SU-DHL-6 (cell line): Measurements from ENCODE around the gene WDR48.

Source experiments
- H2AFZ ChIP-seq: fragments of 200-600 bp; sonication (generic); 2 replicates; pipeline ENCODE4 v1.6.1; 2014; ENCODE audit warnings: low read depth, mild to moderate bottlenecking, moderate library complexity, mixed read lengths, antibody characterized with exemption, low read length; ENCODE audit not compliant: severe bottlenecking
- H3F3A ChIP-seq: fragments of 200-600 bp; shearing (Covaris generic); 2 replicates; pipeline ENCODE4 v1.6.0; 2016; ENCODE audit warnings: antibody characterized with exemption, mild to moderate bottlenecking; ENCODE audit not compliant: insufficient read depth
- H3K27ac ChIP-seq: fragments of 200-600 bp; sonication (generic); 2 replicates; pipeline ENCODE4 v1.5.1; 2016; ENCODE audit warnings: low read depth, mild to moderate bottlenecking, low read length, moderate library complexity, mixed read lengths
- H3K27me3 ChIP-seq: fragments of 200-600 bp; sonication (generic), shearing (Covaris generic); 2 replicates; pipeline ENCODE4 v1.6.0; 2014; ENCODE audit warnings: mild to moderate bottlenecking, low read length
- H3K36me3 ChIP-seq: fragments of 200-600 bp; sonication (generic); 2 replicates; pipeline ENCODE4 v1.6.1; 2014; ENCODE audit warnings: mild to moderate bottlenecking, low read length, mixed read lengths
- H3K4me2 ChIP-seq: fragments of 300-600, 200-600 bp; shearing (Covaris generic), sonication (generic); 2 replicates; pipeline ENCODE4 v1.6.0; 2014; ENCODE audit warnings: low read length, low read depth, mild to moderate bottlenecking; ENCODE audit not compliant: poor library complexity, severe bottlenecking
- H3K4me3 ChIP-seq: fragments of 200-600 bp; sonication (generic); 2 replicates; pipeline ENCODE4 v1.5.1; 2014; ENCODE audit warnings: antibody characterized with exemption, low read length, mild to moderate bottlenecking, mixed read lengths; ENCODE audit not compliant: insufficient read depth, poor library complexity, severe bottlenecking
- H3K79me2 ChIP-seq: fragments of 200-600 bp; sonication (generic); 2 replicates; pipeline ENCODE4 v1.6.1; 2014; ENCODE audit warnings: mild to moderate bottlenecking, low read length, moderate library complexity; ENCODE audit not compliant: insufficient read depth
- H3K9ac ChIP-seq: fragments of 200-600 bp; sonication (generic); 2 replicates; pipeline ENCODE4 v1.7.0; 2014; ENCODE audit warnings: mild to moderate bottlenecking, low read length
- H3K9me2 ChIP-seq: fragments of 200-600 bp; sonication (generic); replicated peaks from 2 replicates; pipeline ENCODE4 v1.6.1; 2014; ENCODE audit warnings: low read length; ENCODE audit not compliant: insufficient read depth
- H3K9me3 ChIP-seq: fragments of 200-600 bp; sonication (generic); 2 replicates; pipeline ENCODE4 v1.6.1; 2014; ENCODE audit warnings: low read length, mixed read lengths; ENCODE audit not compliant: insufficient read depth
- H4K20me1 ChIP-seq: fragments of 200-600 bp; sonication (generic); 2 replicates; pipeline ENCODE4 v1.6.1; 2014; ENCODE audit warnings: low read depth, mild to moderate bottlenecking, antibody characterized with exemption, low read length, moderate library complexity, mixed read lengths
- CTCF ChIP-seq: fragments of 200-600 bp; sonication (generic); IDR thresholded peaks from one replicate; pipeline ENCODE4 v1.5.1; 2017; ENCODE audit warnings: antibody characterized with exemption, mild to moderate bottlenecking, low read length, moderate library complexity; ENCODE audit not compliant: insufficient read depth, poor library complexity, severe bottlenecking
- EZH2phosphoT487 ChIP-seq: fragments of 200-600 bp; sonication (generic), shearing (Covaris generic); conservative IDR thresholded peaks from 2 replicates; pipeline ENCODE4 v1.6.1; 2018; ENCODE audit warnings: mild to moderate bottlenecking, antibody characterized with exemption, low read length, moderate library complexity, mixed read lengths

The WDR48 gene

GRCh38 chr3:39099738-39100499 is 48.1 kb downstream of the WDR48 start:
- Histone ChIP-seq H3K9me2 (no peaks in the 10 kb centered on the region), H3K4me3 (no peak overlapping the region), H4K20me1 (no peaks in the 10 kb centered on the region), H3F3A (no peaks in the 10 kb centered on the region), H3K9ac (no peak overlapping the region), H3K79me2 (no peaks in the 10 kb centered on the region), H3K4me2 (no peak overlapping the region), H2AFZ (no peak overlapping the region), H3K27ac (no peak overlapping the region), H3K36me3 (no peaks in the 10 kb centered on the region), H3K9me3 (no peaks in the 10 kb centered on the region), H3K27me3 (no peaks in the 10 kb centered on the region)
- no peak for TF ChIP-seq CTCF
- no peak for TF ChIP-seq EZH2phosphoT487

- H2AFZ ChIP-seq, result no peak overlapping the region
- H3K4me2 ChIP-seq, result no peak overlapping the region
- TF ChIP-seq CTCF (no peak), EZH2phosphoT487 (no peak)
- H3K27ac ChIP-seq, result no peak overlapping the region
- H3K27me3 ChIP-seq, result no peaks in the 10 kb centered on the region
- H3F3A ChIP-seq, result no peaks in the 10 kb centered on the region
- H3K79me2 ChIP-seq, result no peaks in the 10 kb centered on the region
- H3K9ac ChIP-seq, result no peak overlapping the region
- no peak overlapping the region for H3K4me3 ChIP-seq
- no peaks in the 10 kb centered on the region for H4K20me1 ChIP-seq
- H3K36me3 ChIP-seq, result no peaks in the 10 kb centered on the region
- H3K9me2 ChIP-seq, result no peaks in the 10 kb centered on the region
- H3K9me3 ChIP-seq, result no peaks in the 10 kb centered on the region
These were observed 48.7 kb downstream of the WDR48 start for GRCh38 chr3:39100500-39100886.

- H3K27me3 ChIP-seq, result no peaks in the 10 kb centered on the region
- no peak overlapping the region for H2AFZ ChIP-seq
- H4K20me1 ChIP-seq, result no peaks in the 10 kb centered on the region
- H3K4me3 ChIP-seq, result no peak overlapping the region
- H3K36me3 ChIP-seq, result no peaks in the 10 kb centered on the region
- TF ChIP-seq EZH2phosphoT487 (no peak), CTCF (peak; percentile 88)
- no peak overlapping the region for H3K9ac ChIP-seq
- H3K4me2 ChIP-seq, result no peak overlapping the region
- no peaks in the 10 kb centered on the region for H3K79me2 ChIP-seq
- no peak overlapping the region for H3K27ac ChIP-seq
- H3K9me3 ChIP-seq, result no peaks in the 10 kb centered on the region
- H3F3A ChIP-seq, result no peaks in the 10 kb centered on the region
- H3K9me2 ChIP-seq, result no peaks in the 10 kb centered on the region
These were observed 49.3 kb downstream of the WDR48 start for GRCh38 chr3:39101022-39101689.
